KOPT-K1 (cell line): Measurements from ENCODE around the gene IL18R1.

Source experiments
- H3K27ac ChIP-seq: fragments of 200-600 bp; sonication (generic); 2 replicates; pipeline ENCODE4 v1.5.1; 2016; ENCODE audit warnings: antibody characterized with exemption, mild to moderate bottlenecking, low read depth, low read length; ENCODE audit not compliant: poor library complexity, severe bottlenecking
- H3K36me3 ChIP-seq: fragments of 200-600 bp; sonication (generic); 2 replicates; pipeline ENCODE4 v1.5.1; 2017; ENCODE audit warnings: antibody characterized with exemption, mild to moderate bottlenecking, low read length, moderate library complexity; ENCODE audit not compliant: insufficient read depth
- H3K9me3 ChIP-seq: fragments of 200-600 bp; sonication (generic); 2 replicates; pipeline ENCODE4 v1.5.1; 2017; ENCODE audit warnings: antibody characterized with exemption, low read length, mild to moderate bottlenecking; ENCODE audit not compliant: insufficient read depth, poor library complexity, severe bottlenecking

IL18R1 gene

GRCh38 chr2:102425441-102426132 is 70.0 kb downstream of the IL18R1 start:
- H3K27ac ChIP-seq = no peak overlapping the region
- no peaks in the 10 kb centered on the region for H3K9me3 ChIP-seq
- no peaks in the 10 kb centered on the region for H3K36me3 ChIP-seq

GRCh38 chr2:102427249-102427648 is 71.7 kb downstream of the IL18R1 start:
- Histone ChIP-seq H3K9me3 (peaks cover 9% of the 10 kb centered on the region), H3K27ac (no peak overlapping the region), H3K36me3 (no peaks in the 10 kb centered on the region)

GRCh38 chr2:102428573-102428972 is 73.0 kb downstream of the IL18R1 start:
- Histone ChIP-seq H3K36me3 (no peaks in the 10 kb centered on the region), H3K27ac (no peak overlapping the region), H3K9me3 (peaks cover 9% of the 10 kb centered on the region)

- H3K36me3 ChIP-seq = no peaks in the 10 kb centered on the region
- peaks cover 9% of the 10 kb centered on the region for H3K9me3 ChIP-seq
- H3K27ac ChIP-seq = no peak overlapping the region
These were observed 76.8 kb downstream of the IL18R1 start for GRCh38 chr2:102432386-102432785.

- no peaks in the 10 kb centered on the region for H3K36me3 ChIP-seq
- peaks cover 9% of the 10 kb centered on the region for H3K9me3 ChIP-seq
- no peak overlapping the region for H3K27ac ChIP-seq
These were observed 78.5 kb downstream of the IL18R1 start for GRCh38 chr2:102433973-102434654.

GRCh38 chr2:102434655-102435381 is 79.2 kb downstream of the IL18R1 start:
- Histone ChIP-seq H3K36me3 (no peaks in the 10 kb centered on the region), H3K9me3 (peaks cover 9% of the 10 kb centered on the region), H3K27ac (no peak overlapping the region)

GRCh38 chr2:102435741-102436140 is 80.1 kb downstream of the IL18R1 start:
- Histone ChIP-seq H3K27ac (no peak overlapping the region), H3K36me3 (no peaks in the 10 kb centered on the region), H3K9me3 (peaks cover 9% of the 10 kb centered on the region)

- no peaks in the 10 kb centered on the region for H3K36me3 ChIP-seq
- peaks cover 6% of the 10 kb centered on the region for H3K9me3 ChIP-seq
- no peak overlapping the region for H3K27ac ChIP-seq
These were observed 80.7 kb downstream of the IL18R1 start for GRCh38 chr2:102436323-102436722.

- H3K9me3 ChIP-seq = peaks cover 1% of the 10 kb centered on the region
- H3K27ac ChIP-seq = no peak overlapping the region
- H3K36me3 ChIP-seq = no peaks in the 10 kb centered on the region
These were observed 81.5 kb downstream of the IL18R1 start for GRCh38 chr2:102437122-102437521.

GRCh38 chr2:102438111-102438510 is 82.5 kb downstream of the IL18R1 start:
- Histone ChIP-seq H3K36me3 (no peaks in the 10 kb centered on the region), H3K9me3 (no peaks in the 10 kb centered on the region), H3K27ac (no peak overlapping the region)

GRCh38 chr2:102438578-102438977 is 83.0 kb downstream of the IL18R1 start:
- H3K27ac ChIP-seq = no peak overlapping the region
- no peaks in the 10 kb centered on the region for H3K9me3 ChIP-seq
- H3K36me3 ChIP-seq = no peaks in the 10 kb centered on the region

- no peaks in the 10 kb centered on the region for H3K36me3 ChIP-seq
- H3K27ac ChIP-seq = no peak overlapping the region
- H3K9me3 ChIP-seq = no peaks in the 10 kb centered on the region
These were observed 83.6 kb downstream of the IL18R1 start for GRCh38 chr2:102439065-102439695.

GRCh38 chr2:102442967-102443828 is 87.6 kb downstream of the IL18R1 start:
- H3K27ac ChIP-seq = no peak overlapping the region
- H3K36me3 ChIP-seq = no peaks in the 10 kb centered on the region
- H3K9me3 ChIP-seq = no peaks in the 10 kb centered on the region

- H3K36me3 ChIP-seq = no peaks in the 10 kb centered on the region
- H3K9me3 ChIP-seq = no peaks in the 10 kb centered on the region
- H3K27ac ChIP-seq = no peak overlapping the region
These were observed 88.6 kb downstream of the IL18R1 start for GRCh38 chr2:102444233-102444632.
